Right atrium auricular region (tissue), 2 donors: ENCODE results near the gene INAFM1. TPM values are rescaled to one million over a fixed set of nuclear protein-coding genes. Genes with fewer than 3 reads are reported as not detected.
"Not testable (repeated sequence)": the region's sequence is repeated elsewhere in the genome, so short reads cannot be mapped to it uniquely, and the experiment has no call there.

ENCODE experiments used
- DNase-seq: peaks from one replicate; pipeline ENCODE4 v3.0.0-alpha.2; 2019; ENCODE audit warnings: low spot score
- H3K27ac ChIP-seq, 2 donors: fragments of 200-600 bp; sonication (generic); 1 replicate in 1 of 2; 2 replicates in 1 of 2; pipeline ENCODE4 v1.5.1; 2016 to 2019
- H3K27me3 ChIP-seq, 2 donors: fragments of 200-600 bp; sonication (generic); one replicate each; pipeline versions ENCODE4 v1.5.1 to v1.6.0; 2017 to 2019
- H3K36me3 ChIP-seq: fragments of 200-600 bp; sonication (generic); one replicate; pipeline ENCODE4 v1.5.1; 2016
- H3K4me1 ChIP-seq, 2 donors: fragments of 200-600 bp; sonication (generic); one replicate each; pipeline versions ENCODE4 v1.5.1 to v1.6.0; 2017 to 2019
- H3K4me3 ChIP-seq, 2 donors: fragments of 200-600 bp; sonication (generic); 1 replicate in 1 of 2; 2 replicates in 1 of 2; pipeline ENCODE4 v1.5.1; 2017 to 2019; ENCODE audit warnings: mild to moderate bottlenecking in 1 of 2, moderate library complexity in 1 of 2
- H3K9me3 ChIP-seq, 2 donors: fragments of 200-600 bp; sonication (generic); one replicate each; pipeline ENCODE4 v1.5.1; 2019
- CTCF ChIP-seq, 2 donors: fragments of 200-600 bp; sonication (generic); IDR thresholded peaks; one replicate each; pipeline ENCODE4 v1.5.1; 2019; ENCODE audit warnings: antibody characterized with exemption in 2 of 2
- total RNA-seq, 2 donors: library from RNA; depleted of rRNA; stranded (reverse); fragments of >200 nt; gene quantifications; one replicate each; pipeline ENCODE4 v1.1.0, GENCODE V29; 2016

INAFM1 gene
- total RNA-seq, 2 donors from 2014 or later = 1.9 to 7.0 TPM

DNA sequence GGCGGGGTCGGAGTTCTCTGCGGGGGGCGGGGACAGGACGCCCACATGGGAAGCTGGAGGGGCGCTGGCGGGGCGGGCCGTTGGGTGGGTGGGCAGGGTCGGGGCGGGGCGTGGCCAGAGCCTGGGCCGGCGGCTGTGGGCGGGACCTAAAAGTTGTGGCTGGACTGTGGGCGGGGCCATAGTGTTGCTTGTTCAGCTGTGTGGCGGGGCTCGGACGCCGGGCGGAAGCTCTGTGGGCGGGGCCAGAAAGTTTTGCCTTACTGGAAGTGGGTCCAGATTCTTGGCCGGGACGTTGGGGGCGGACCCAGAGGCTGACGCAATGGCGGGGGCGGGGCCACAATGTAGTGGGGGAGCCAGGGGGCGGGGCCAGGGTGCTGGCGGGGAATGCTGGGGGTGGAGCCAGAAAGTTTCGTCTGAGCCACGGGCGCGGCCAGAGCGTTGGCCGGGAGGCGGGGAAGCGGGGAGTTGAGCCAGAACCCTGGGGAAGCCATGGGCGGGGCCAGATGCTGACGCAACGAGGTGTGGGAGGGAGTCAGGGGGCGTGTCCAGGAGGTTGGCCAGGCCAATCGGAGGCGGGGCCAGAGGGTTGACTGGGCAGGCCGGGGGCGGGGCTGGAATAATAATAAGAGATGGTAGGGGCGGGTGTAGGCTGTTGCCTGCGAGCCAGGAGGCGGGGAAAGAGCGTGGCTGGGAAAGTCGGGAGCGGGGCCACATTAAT lies 17.8 kb upstream of the INAFM1 start:
- Histone ChIP-seq H3K36me3 (peaks cover 35% of the 10 kb centered on the region), H3K4me3 (peak overlapping the region; percentile 64 to 67), H3K9me3 (no peaks in the 10 kb centered on the region), H3K27ac (peak overlapping the region; percentile 91 to 94), H3K27me3 (no peaks in the 10 kb centered on the region), H3K4me1 (peaks cover 0 to 26% of the 10 kb centered on the region in 2 donors)
- DNase-seq = peak; percentile 100
- TF ChIP-seq CTCF (IDR thresholded peaks at IDR 0.05) = no peak

GRCh38 chr19:47257411-47258169 lies 17.1 kb upstream of the INAFM1 start:
- Histone ChIP-seq H3K36me3 (peaks cover 42% of the 10 kb centered on the region), H3K27me3 (no peaks in the 10 kb centered on the region), H3K27ac (peak overlapping the region; percentile 91 to 94), H3K4me1 (peaks cover 0 to 26% of the 10 kb centered on the region in 2 donors), H3K4me3 (peak overlapping the region; percentile 33 to 64), H3K9me3 (no peaks in the 10 kb centered on the region)
- no peak for TF ChIP-seq CTCF (IDR thresholded peaks at IDR 0.05)
- no peak for DNase-seq

DNA sequence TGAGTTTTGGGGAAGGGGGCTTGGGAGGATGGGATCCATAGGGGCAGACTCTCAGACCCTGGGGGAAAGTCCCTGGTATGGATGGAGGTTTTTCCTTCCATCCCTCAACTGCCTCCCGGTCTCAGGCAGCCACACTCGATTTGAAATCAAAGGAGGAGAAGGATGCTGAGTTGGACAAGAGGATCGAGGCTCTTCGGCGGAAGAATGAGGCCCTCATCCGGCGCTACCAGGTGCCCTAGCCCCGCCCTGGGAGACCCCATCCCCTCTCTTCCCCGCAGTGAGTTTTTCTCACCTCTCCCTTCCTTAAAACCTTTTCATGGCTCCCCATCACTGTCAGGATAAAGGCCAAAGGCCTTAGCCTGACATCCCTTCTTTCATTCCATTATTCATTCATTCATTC lies 16.3 kb upstream of the INAFM1 start:
- H3K9me3 ChIP-seq = no peaks in the 10 kb centered on the region
- H3K36me3 ChIP-seq = peaks cover 49% of the 10 kb centered on the region
- TF ChIP-seq CTCF (IDR thresholded peaks at IDR 0.05) = no peak
- no peaks in the 10 kb centered on the region for H3K27me3 ChIP-seq
- H3K4me1 ChIP-seq = peaks cover 0 to 26% of the 10 kb centered on the region in 2 donors
- peak overlapping the region in 1 of 2 donors; percentile 64 for H3K4me3 ChIP-seq
- H3K27ac ChIP-seq = peak overlapping the region; percentile 91 to 94
- DNase-seq = no peak

DNA sequence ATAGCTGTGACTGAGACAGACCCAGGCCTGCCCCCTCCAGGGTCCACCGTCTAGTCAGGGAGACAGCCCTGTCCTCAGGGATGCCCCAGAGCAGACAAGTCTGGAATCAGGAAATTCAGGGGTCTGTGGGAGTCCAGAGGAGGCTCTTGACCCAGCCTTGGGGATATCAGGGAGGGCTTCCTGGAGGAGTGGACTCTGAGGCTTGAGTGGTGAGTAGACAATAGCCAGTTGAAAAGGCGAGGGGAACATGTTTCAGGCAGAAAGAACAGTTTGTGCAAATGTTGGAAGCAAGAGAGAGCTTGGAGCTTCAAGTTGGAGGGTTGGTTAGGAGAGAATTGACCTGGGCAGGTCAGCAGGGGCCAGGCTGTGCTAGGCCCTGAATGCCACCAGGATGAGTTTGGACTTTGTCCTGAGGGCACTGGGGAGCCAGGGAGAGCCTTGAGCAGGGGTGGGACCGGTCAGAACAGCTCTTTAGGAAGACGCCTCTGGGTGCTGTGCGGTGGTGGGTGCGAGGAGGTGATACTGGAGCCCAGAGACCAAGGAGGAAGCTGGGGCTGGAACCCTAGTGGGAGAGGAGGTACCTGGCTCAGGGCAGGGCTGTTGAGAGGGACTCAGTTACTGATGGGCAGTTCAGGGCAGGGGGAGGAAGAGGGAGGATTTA lies 15.7 kb upstream of the INAFM1 start:
- H3K36me3 ChIP-seq = peaks cover 55% of the 10 kb centered on the region
- no peaks in the 10 kb centered on the region for H3K27me3 ChIP-seq
- peak overlapping the region in 1 of 2 donors; percentile 15 for H3K27ac ChIP-seq
- no peak for TF ChIP-seq CTCF (IDR thresholded peaks at IDR 0.05)
- H3K4me3 ChIP-seq = no peak overlapping the region
- no peak for DNase-seq
- no peaks in the 10 kb centered on the region for H3K9me3 ChIP-seq
- peaks cover 0 to 26% of the 10 kb centered on the region in 2 donors for H3K4me1 ChIP-seq

GRCh38 chr19:47260476-47260875 lies 14.2 kb upstream of the INAFM1 start:
- Histone ChIP-seq H3K4me1 (peaks cover 0 to 26% of the 10 kb centered on the region in 2 donors), H3K27ac (no peak overlapping the region), H3K4me3 (no peak overlapping the region), H3K36me3 (peaks cover 70% of the 10 kb centered on the region), H3K27me3 (no peaks in the 10 kb centered on the region), H3K9me3 (no peaks in the 10 kb centered on the region)
- TF ChIP-seq CTCF (IDR thresholded peaks at IDR 0.05) = no peak
- DNase-seq = no peak

DNA sequence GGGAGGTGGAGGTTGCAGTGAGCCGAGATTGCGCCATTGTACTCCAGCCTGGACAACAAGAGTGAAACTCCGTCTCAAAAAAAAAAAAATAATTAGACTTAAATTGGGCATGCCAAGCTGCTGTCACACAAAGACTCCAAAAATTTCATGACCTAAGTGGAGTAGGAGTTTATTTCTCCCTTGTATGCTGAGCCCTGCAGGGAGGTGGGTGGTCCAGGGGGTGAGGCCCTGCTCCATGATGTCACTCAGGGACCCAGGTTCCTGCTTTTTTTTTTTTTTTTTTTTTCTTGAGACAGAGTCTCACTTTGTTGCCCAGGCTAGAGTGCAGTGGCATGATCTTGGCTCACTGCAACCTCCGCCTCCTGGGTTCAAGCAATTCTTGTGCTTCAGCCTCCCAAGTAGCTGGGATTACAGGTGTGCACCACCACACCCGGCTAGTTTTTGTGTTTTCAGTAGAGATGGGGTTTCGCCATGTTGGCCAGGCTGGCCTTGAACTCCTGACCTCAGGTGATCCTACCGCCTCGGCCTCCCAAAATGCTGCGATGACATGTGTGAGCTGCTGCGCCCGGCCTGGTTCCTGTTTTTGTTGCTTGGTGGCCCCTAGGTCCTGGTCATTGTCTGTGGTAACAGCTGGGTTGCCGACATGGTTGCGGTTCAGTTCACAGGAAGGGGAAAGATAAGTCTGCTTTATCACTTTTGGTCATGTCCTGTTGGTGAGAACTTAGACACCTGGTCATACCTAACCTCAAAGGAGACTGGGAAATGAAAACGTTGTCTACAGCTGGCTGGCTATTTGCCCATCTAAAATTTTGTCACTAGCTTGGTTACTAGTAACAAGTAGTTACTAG lies 12.5 kb upstream of the INAFM1 start:
- H3K27ac ChIP-seq, DNase-seq, H3K9me3 ChIP-seq, H3K27me3 ChIP-seq, H3K4me3 ChIP-seq: not testable (repeated sequence)
- H3K4me1 ChIP-seq = peaks cover 0 to 20% of the 10 kb centered on the region in 2 donors
- H3K36me3 ChIP-seq = peaks cover 87% of the 10 kb centered on the region
